GM21619 (cell line): ENCODE data around the gene ENPP3.
"Not testable (repeated sequence)": the region's sequence is repeated elsewhere in the genome, so short reads cannot be mapped to it uniquely, and the experiment has no call there.

Experiments
- ATAC-seq: cut with Tn5 transposase; IDR thresholded peaks from one replicate; pipeline ENCODE4 v1.9.1; 2021; ENCODE audit not compliant: unreplicated experiment

The ENPP3 gene

DNA sequence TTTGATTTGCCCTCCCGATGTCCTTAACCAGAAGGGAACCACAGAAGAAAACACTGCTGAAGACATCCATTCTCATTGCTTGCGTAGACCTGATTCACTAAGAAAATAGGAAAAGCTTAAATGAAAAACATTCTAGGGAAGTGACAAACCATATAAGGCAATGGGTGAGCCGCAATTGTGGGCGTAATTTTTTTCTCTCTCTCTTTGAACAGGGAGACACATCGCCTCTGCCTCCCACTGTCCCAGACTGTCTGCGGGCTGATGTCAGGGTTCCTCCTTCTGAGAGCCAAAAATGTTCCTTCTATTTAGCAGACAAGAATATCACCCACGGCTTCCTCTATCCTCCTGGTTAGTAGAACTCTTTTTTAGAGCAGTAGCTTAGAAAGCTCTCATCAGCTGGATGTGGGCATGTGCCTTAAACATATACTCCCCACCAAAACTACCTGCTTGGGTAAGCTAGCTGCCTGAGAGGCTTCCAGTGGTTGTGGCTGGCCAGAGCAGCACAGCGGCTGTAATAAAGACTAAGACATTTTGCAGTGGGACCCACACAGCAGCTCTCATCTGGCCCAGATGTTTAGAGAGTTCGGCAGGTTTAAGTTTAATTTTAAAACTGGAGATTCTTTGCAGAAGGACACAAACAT is 96.4 kb downstream of the ENPP3 start:
- ATAC-seq, result no peak

DNA sequence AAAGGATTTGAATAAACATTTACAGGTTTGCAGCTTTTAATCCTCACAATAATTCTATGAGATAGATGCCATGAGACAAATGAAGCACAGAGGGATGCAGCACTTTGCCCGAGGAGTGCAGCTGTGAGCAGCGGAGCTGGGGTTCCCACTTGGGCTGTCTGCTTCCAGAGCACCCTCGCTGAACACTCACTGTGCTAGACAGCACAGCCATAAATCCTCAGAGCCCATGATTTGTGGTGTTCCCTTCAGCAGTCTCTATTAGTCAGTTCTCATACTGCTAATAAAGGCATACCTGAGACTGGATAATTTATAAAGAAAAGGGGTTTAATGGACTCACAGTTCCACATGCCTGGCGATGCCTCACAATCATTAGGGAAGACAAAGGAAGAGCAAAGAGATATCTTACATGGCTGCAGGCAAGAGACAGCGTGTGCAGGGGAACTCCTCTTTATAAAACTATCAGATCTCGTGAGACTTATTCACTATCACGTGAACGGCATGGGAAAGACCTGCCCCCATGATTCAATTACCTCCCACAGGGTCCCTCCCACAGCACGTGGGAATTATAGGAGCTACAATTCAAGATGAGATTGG is 99.0 kb downstream of the ENPP3 start:
- no peak for ATAC-seq

DNA sequence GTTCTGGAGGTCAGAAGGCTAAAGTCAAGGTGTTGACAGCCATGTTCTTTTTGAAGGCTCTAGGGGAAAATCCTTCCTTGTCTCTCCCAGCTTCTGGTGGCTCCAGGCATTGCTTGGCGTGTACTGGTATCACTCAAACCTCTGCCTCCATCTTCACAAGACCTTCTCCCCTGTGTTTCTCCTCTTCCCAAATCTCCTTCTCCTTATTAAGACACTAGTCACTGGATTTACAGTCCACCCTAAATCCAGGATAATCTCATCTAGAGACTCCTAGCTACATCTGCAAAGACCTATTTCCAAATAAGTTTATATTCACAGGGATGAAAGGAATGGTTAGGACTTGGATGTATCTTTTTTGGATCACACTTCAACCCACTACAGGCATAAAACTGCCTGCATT is 99.7 kb downstream of the ENPP3 start:
- no peak for ATAC-seq

DNA sequence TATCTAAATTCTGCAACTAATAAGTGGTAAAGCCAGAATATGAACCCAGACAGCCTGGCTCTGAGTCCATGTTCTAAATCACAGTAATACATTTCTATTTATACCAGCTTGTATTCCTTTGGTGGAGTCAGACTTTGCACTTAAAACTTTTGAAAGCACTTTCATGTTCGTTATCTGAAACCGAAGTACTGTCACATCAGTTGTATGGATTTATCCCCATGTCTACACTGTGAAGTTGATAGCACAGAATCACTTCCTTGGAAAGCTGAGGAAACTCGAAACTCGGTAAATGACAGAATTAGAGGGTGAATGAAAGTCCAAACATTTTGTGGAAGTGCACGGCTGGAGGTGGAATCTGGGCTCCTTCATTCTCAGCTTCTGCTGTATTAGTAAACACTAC is 102.0 kb downstream of the ENPP3 start:
- no peak for ATAC-seq

- ATAC-seq, result no peak
Observed at GRCh38 chr6:131740161-131740560, 103.1 kb downstream of the ENPP3 start.

DNA sequence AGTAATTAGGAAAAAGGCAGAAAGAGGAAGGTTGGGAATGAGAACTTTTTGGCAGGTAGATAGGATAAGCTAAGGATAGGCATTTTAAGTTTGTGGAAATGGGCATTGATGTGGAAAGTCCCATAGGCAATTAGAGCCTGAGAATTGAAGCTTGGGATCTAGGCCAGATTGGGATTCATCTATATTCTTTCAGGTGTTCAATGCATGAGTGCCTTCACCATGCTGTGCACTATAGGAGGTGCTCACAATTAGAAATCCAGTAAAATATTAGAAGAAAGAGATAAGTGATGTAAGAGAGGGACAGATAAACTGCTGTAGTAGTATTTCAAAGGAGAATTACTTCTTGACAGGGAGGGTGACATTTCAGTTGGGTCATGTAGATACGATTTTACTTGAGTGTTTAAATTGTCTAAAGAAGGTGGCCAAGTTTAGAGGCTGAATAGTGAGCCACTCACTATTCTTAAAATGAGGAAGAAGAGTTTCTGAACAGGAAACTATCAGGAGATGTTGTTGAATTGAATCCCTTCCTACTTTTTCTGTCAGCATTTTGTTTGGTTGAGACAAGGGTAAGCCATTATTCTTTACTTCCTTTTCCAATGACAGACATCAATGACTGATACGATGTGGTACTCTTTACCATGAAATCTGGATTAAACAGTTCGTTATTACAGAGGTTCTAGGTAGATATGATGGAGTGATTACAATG is 104.7 kb downstream of the ENPP3 start:
- ATAC-seq, result no peak

- no peak for ATAC-seq
Observed at GRCh38 chr6:131744432-131745287, 107.6 kb downstream of the ENPP3 start.

GRCh38 chr6:131745476-131745875 is 108.4 kb downstream of the ENPP3 start:
- no peak for ATAC-seq

- no peak for ATAC-seq
Observed at GRCh38 chr6:131747821-131748353, 110.8 kb downstream of the ENPP3 start.

GRCh38 chr6:131749023-131749422 is 111.9 kb downstream of the ENPP3 start:
- ATAC-seq, result no peak

- not testable (repeated sequence) for ATAC-seq
Observed at GRCh38 chr6:131751012-131751715, 114.1 kb downstream of the ENPP3 start.

- ATAC-seq, result no peak
Observed at GRCh38 chr6:131754088-131754487, 117.0 kb downstream of the ENPP3 start.

- no peak for ATAC-seq
Observed at GRCh38 chr6:131754715-131755567, 117.8 kb downstream of the ENPP3 start.

DNA sequence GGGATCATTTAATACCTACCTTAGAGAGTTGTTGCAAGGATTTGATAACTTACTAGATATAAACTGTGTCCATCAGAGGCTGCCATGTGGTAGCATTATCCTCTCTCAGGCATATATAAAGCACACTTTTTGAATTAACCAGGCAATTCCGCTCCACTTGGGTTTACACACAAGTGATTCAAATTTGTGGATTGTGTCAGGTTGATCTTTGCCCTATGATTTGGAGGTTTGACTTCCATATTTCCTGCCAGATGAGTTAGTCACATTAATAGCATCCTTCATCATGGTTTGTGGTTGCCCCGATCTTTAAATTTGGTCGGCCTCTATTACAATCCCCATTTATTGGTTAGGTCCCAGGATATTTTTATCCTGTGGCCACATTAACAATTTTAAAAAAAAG is 118.5 kb downstream of the ENPP3 start:
- ATAC-seq, result no peak

DNA sequence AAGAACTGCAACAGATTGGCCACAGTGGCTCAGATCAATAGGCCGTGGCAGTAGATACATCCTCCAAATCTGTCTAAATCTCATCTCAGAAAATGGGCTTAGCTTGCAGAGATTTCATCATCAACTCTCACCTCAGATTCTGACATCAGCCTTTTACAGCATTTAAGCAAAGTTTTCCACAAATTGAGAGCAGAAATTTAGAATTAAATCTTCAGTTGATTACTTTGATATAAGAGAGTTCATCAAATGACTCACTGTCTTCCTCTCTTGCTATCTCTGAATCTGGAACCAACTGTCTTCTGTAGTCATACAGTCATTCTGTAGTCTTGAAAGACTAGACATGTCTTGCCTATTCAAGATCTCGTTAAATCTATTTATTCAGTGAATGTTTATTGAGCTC is 118.9 kb downstream of the ENPP3 start:
- no peak for ATAC-seq

GRCh38 chr6:131758920-131759319 is 121.8 kb downstream of the ENPP3 start:
- ATAC-seq, result no peak

DNA sequence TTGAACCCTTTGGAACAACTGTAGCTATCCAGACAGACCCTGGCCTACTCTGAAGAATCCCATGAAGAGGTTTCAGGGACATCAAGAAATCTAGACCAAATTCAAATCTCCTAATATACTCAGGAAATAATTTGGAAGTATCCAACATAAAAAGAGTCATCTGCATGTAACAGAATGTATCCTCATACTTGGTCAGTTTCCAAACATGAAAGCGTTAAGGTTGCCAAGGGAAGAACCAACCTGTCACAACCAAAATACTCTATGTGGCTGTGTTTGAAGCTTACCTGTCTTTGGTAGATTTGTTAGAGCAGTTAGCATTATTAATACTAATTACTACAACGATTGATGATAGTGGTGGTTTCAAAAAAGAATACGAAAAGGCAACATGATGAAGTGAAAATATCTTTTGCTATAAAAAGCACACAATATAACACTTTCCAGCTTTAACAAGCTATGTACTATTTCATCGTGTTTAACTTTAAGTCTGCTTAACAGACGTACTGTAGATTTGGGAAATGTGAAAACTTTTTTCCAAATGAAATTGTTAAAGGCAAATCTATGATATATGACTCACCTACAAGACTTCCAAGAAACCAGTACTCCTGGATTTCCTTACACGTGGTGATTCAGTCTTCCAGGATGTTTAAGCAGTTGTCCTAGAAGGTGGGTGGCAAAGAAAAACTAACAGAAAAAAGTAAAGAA is 124.1 kb downstream of the ENPP3 start:
- ATAC-seq, result no peak

DNA sequence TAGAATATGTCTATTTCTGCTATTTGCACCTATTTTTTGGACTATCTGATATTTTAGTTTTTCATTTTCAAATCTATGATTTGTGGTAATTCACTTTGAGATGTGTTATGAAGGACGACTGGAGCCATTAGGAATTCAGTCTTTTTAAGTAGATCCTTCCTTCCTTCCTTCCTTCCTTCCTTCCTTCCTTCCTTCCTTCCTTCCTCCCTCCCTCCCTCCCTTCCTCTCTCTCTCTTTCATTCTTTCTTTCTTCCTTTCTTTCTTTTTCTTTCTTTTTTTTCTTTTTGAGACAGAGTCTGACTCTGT is 124.6 kb downstream of the ENPP3 start:
- ATAC-seq, result no peak

DNA sequence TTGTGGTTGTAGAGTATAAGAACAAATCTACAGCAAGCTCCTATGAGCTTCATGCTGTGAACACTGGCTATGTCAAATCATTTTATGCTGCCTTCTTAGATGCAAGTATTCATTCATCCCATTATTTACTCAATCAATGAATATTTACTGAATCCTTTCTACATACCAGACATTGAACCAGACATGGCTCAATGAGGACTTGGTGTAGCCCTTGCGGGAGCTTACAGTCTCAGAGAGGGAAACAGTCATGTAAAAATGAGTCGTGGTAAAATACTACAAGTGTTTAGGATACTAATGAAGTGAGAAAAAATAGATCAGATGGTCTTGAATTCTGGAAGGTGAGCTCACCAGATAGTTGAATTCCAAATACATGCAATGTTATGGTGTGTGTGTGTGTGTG is 125.9 kb downstream of the ENPP3 start:
- no peak for ATAC-seq
